HEK293 (cell line): ENCODE measurements around the gene ZNF23.

Experiments used
- RBAK ChIP-seq: fragments of 450-650 bp; formaldehyde crosslinking; IDR thresholded peaks from 2 replicates; pipeline ENCODE4 v1.5.1; 2016; ENCODE audit warnings: missing biosample characterization, missing genetic modification characterization
- ZNF426 ChIP-seq: fragments of 450-650 bp; formaldehyde crosslinking; IDR thresholded peaks from 2 replicates; pipeline ENCODE4 v1.5.1; 2017; ENCODE audit warnings: missing biosample characterization, missing genetic modification characterization, mild to moderate bottlenecking, inconsistent platforms, moderate library complexity

- TF ChIP-seq ZNF426 (tag by site-specific recombination) (no peak), RBAK (no peak)
Measured at GRCh38 chr16:71399801-71400563, 62.1 kb downstream of the ZNF23 start.
